Activated CD8-positive, alpha-beta memory T cell treated with anti-CD3 and anti-CD28 coated beads, Interleukin-2, amount 10 ng/mL, durations not matched to agents 7 days and 5 days (primary cell): ENCODE results near the gene KIAA1328. TPM values are rescaled to one million over a fixed set of nuclear protein-coding genes. Genes with fewer than 3 reads are reported as not detected.

Experiments
- ATAC-seq: fragments of 150-1000 bp; cut with Tn5 transposase; one replicate; pipeline ENCODE4 v1.10.0; 2021; ENCODE audit warnings: moderate library complexity
- CTCF ChIA-PET: fragments of 350-600 bp; sonication (Branson Sonifier 250); formaldehyde crosslinking; loops from one replicate; lab custom pipeline; 2021; ENCODE audit warnings: antibody characterized with exemption; lab: Charles Lee
- DNase-seq: peaks from one replicate; pipeline ENCODE4 v3.0.0-alpha.2; 2020
- H3K27ac Mint-ChIP-seq: one replicate; pipeline ENCODE4 v1.8.0; 2021; ENCODE audit warnings: mild to moderate bottlenecking, mixed read lengths
- H3K27me3 Mint-ChIP-seq: one replicate; pipeline ENCODE4 v1.8.0; 2021; ENCODE audit warnings: mixed read lengths
- H3K36me3 Mint-ChIP-seq: one replicate; pipeline ENCODE4 v1.8.0; 2021; ENCODE audit warnings: mild to moderate bottlenecking, mixed read lengths
- H3K4me1 Mint-ChIP-seq: one replicate; pipeline ENCODE4 v1.8.0; 2021; ENCODE audit warnings: mixed read lengths
- H3K4me3 Mint-ChIP-seq: one replicate; pipeline ENCODE4 v1.8.0; 2021; ENCODE audit warnings: mild to moderate bottlenecking, moderate library complexity, mixed read lengths
- H3K9me3 Mint-ChIP-seq: one replicate; pipeline ENCODE4 v1.8.0; 2022; ENCODE audit warnings: low read depth, mixed read lengths
- total RNA-seq, 2 experiments: library from RNA; stranded (reverse); gene quantifications; one replicate each; pipeline ENCODE4 v1.2.3, GENCODE V29; 2021

KIAA1328 gene
- total RNA-seq, 2 experiments from 2014 or later, result 8.6 to 11.2 TPM

DNA sequence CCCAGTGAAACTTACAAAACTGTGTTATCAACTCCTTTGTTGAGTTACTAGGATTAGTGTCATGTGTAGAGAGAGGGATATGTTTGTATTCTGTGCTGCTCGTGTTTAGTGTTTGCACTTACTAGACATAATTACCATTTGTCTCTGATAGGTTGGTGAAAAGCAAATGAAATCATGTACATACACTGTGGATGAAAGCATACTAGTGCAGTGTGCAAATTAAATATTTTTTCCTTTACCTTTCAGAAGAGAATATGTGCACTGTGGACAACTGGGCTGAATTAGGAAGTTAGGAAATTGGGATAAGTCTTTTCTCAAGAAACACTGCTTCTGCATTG is 1.2 kb downstream of the KIAA1328 start:
- ATAC-seq, result no peak
- DNase-seq, result no peak
- H3K27ac Mint-ChIP-seq, result peak overlapping the region; percentile 94
- H3K4me1 Mint-ChIP-seq, result peaks cover 37% of the 10 kb centered on the region
- no peaks in the 10 kb centered on the region for H3K27me3 Mint-ChIP-seq
- peak overlapping the region; percentile 92 for H3K4me3 Mint-ChIP-seq
- H3K36me3 Mint-ChIP-seq, result peaks cover 16% of the 10 kb centered on the region
- CTCF ChIA-PET, result interaction anchor here (0.5 to 2.7 kb wide), 5 partner anchors 9 to 71 kb away, joined by 4 to 15 read pairs (median 6); no protein-coding TSS in a partner anchor
- H3K9me3 Mint-ChIP-seq, result no peaks in the 10 kb centered on the region

DNA sequence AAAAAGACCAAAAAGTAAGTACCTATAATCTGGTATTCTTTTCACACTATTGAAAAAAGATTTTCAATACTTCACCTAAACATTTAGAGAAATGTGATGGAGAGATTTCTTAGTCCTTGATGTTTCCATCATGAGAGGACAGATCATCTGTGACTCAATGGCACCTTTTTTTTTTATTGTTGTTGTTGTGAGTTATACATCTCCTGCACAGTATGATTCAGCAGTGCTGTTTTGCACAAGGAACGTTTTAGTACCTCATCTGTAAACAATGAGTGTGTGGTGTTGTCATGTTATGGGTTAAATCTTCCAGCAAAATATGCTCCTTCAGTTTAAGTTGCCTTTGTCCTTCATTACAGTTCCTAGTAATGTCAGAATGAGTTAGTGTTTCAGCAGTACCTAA is 2.2 kb downstream of the KIAA1328 start:
- peaks cover 17% of the 10 kb centered on the region for H3K36me3 Mint-ChIP-seq
- no peak for DNase-seq
- no peak overlapping the region for H3K4me3 Mint-ChIP-seq
- H3K27me3 Mint-ChIP-seq, result no peaks in the 10 kb centered on the region
- H3K27ac Mint-ChIP-seq, result no peak overlapping the region
- no peak for ATAC-seq
- H3K9me3 Mint-ChIP-seq, result no peaks in the 10 kb centered on the region
- CTCF ChIA-PET, result no interaction called here
- H3K4me1 Mint-ChIP-seq, result peaks cover 37% of the 10 kb centered on the region

DNA sequence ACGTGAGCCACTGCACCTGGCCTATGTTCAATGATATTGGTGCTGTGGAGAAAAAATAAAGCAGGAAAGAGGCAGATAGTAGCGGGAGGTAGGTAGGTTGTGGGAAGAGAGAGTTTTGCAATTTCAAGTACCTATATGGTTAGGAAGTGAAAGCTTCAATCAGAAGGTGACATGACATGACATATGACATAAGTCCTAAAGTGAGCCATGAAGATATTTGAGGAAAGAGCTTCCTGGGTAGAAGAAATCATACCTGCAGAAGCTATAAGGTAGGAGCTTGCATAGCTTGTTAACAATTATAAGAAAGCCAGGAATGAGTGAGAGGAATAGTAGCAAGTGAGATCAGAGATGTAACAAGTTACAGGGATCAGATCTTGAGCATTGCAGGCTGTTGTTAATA is 4.2 kb downstream of the KIAA1328 start:
- Mint-ChIP-seq H3K4me3 (no peak overlapping the region), H3K9me3 (no peaks in the 10 kb centered on the region), H3K36me3 (peaks cover 18% of the 10 kb centered on the region), H3K27me3 (no peaks in the 10 kb centered on the region), H3K27ac (no peak overlapping the region), H3K4me1 (peaks cover 23% of the 10 kb centered on the region)
- CTCF ChIA-PET, result no interaction called here
- DNase-seq (no peak), ATAC-seq (no peak)

DNA sequence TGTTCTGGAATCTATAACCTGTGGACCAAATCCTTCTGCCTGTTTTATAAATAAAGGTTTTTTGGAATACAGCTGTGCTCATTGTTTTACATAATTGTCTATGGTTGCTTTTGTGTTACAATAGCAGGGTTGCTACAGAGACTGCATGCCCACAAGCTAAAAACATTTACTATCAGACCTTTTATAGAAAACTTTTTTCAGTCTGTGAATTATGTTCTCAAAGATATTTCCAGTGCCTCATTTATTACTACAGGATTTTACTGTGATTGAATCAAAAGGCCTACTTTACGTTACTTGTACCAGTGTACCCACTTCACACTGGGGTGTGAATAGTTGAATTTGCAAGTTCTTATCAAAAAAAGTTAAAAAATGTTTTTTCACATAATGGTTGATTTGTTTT is 7.0 kb downstream of the KIAA1328 start:
- Mint-ChIP-seq H3K27me3 (no peaks in the 10 kb centered on the region), H3K9me3 (no peaks in the 10 kb centered on the region), H3K36me3 (peaks cover 35% of the 10 kb centered on the region), H3K4me1 (peaks cover 8% of the 10 kb centered on the region), H3K27ac (no peak overlapping the region), H3K4me3 (no peak overlapping the region)
- CTCF ChIA-PET, result no interaction called here
- no peak for ATAC-seq
- DNase-seq, result no peak

DNA sequence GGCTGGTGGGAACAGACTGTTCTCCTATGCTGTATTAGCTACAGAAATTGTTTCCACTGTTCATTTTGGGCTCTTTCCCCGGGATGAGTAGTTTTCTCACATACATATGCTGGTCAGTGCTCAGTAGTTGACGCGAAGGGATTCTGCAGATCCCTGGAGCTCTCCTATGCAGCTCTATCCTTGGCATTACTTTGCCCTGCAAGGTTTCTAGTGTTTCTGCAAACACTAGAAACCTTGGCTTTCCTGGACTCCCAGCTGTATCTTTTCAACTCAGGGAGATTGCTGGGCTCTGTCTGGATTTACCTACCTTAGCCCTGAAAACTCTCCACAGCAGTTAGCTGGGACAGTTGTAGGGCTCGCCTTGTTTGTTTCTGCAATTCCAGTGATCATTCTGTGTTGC is 10.9 kb downstream of the KIAA1328 start:
- Mint-ChIP-seq H3K9me3 (no peaks in the 10 kb centered on the region), H3K36me3 (peaks cover 46% of the 10 kb centered on the region), H3K27me3 (no peaks in the 10 kb centered on the region), H3K4me3 (no peak overlapping the region), H3K27ac (no peak overlapping the region), H3K4me1 (peaks cover 4% of the 10 kb centered on the region)
- ATAC-seq (no peak), DNase-seq (no peak)
- CTCF ChIA-PET, result interaction anchor here (2.3 kb wide), 1 partner anchor 10 kb away, joined by 7 read pairs; the partner anchor contains the start of genes KIAA1328 and TPGS2

DNA sequence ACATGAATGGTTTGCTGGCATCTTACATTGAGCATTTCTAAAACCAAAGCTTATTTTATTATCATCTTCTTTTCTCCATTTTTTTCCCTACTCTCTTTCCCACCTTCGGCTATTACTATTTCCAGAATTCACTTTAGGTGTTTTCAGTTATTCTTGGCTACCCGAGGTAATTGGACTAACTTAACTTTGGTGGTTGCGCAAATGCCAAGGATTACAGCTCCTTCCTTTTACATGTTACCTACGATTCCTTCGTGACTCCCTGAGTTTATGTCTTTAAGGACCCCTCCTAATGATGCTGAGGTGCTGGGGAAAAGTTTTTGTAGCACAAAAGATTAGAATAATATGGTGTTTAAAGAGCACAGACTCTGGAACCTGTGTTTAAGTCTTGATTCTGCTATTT is 14.3 kb downstream of the KIAA1328 start:
- Mint-ChIP-seq H3K9me3 (no peaks in the 10 kb centered on the region), H3K4me3 (no peak overlapping the region), H3K27ac (no peak overlapping the region), H3K36me3 (peaks cover 31% of the 10 kb centered on the region), H3K27me3 (no peaks in the 10 kb centered on the region), H3K4me1 (peaks cover 4% of the 10 kb centered on the region)
- no peak for ATAC-seq
- no peak for DNase-seq
- CTCF ChIA-PET, result no interaction called here

DNA sequence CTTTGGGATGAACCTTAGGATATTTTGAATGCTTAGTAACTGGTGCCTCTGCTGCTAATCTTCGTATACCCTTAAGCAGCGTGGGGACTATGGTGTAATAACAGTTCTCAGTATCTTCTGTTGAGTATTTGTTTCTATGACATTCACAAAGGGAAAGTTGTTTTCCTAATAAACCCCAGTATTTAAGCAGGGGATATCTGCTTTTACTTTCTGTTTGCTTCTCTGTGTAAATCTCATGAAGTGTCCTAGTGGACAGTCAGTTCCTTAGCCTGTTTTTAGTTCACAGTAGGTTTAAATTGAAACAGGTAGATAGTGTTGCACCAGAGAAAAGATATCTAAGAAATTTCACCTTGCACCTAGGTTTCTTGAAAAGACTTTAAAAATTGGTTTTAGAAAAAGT is 14.9 kb downstream of the KIAA1328 start:
- H3K9me3 Mint-ChIP-seq, result no peaks in the 10 kb centered on the region
- CTCF ChIA-PET, result no interaction called here

DNA sequence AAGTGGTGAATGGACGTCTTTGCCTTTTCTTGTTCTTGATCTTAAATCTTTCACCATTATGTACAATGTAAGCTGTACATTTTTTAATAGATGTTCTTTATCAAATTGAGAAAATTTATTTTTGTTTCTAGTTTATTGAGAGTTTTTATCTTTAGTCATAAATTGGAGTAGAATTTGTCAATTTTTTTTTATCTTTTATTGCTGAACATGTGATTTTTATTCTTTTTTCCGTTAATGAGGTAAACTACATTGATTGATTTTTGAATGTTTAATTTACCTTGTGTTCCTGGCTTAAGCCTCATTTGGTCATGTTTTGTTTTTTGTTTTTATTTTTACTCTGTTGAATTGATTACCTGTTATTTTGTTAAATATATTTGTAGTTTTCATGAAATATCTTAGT is 19.7 kb downstream of the KIAA1328 start:
- Mint-ChIP-seq H3K9me3 (peaks cover 4% of the 10 kb centered on the region), H3K36me3 (peaks cover 24% of the 10 kb centered on the region), H3K4me1 (peaks cover 10% of the 10 kb centered on the region), H3K4me3 (no peak overlapping the region), H3K27ac (no peak overlapping the region), H3K27me3 (no peaks in the 10 kb centered on the region)
- no peak for ATAC-seq
- DNase-seq, result no peak
- CTCF ChIA-PET, result no interaction called here

More for the DNA sequence above, 14.9 kb downstream of the KIAA1328 start:
- H3K4me1 Mint-ChIP-seq, result peaks cover 4% of the 10 kb centered on the region
- H3K27ac Mint-ChIP-seq, result no peak overlapping the region
- peaks cover 29% of the 10 kb centered on the region for H3K36me3 Mint-ChIP-seq
- no peak overlapping the region for H3K4me3 Mint-ChIP-seq
- no peaks in the 10 kb centered on the region for H3K27me3 Mint-ChIP-seq
- ATAC-seq (no peak), DNase-seq (no peak)

DNA sequence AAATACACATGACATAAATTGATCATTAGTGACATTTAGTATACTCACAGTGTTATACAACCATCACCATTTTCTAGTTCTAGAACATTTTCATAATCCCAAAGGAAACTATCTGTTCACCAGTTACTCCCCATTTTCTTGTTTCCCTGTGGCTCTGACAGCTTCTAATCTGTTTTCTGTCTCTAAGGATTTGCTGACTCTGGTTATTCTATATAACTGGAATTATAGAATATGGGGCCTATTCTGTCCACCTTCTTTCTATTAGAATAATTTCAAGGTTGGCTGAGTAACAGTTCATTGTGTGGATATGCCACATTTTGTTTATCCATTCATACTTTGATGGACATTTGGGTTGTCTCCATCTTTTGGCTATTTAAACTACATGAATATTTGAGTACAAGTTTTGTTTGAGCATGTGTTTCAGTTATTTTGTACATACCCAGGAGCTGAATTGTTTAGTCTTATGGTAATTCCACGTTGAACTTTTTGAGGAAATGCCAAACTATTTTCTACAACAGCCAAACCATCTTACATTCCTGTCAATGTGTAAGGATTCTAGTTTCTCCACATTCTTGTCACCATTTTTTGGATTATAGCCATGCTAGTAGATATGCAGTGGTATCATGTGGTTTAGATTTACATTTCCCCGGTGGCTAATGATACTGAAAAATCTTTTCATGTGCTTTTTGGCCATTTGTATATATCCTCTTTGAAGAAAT is 20.5 kb downstream of the KIAA1328 start:
- Mint-ChIP-seq H3K4me3 (no peak overlapping the region), H3K4me1 (peaks cover 8% of the 10 kb centered on the region), H3K27me3 (no peaks in the 10 kb centered on the region), H3K36me3 (peaks cover 30% of the 10 kb centered on the region), H3K27ac (no peak overlapping the region), H3K9me3 (peaks cover 4% of the 10 kb centered on the region)
- ATAC-seq (no peak), DNase-seq (no peak)
- CTCF ChIA-PET, result no interaction called here

DNA sequence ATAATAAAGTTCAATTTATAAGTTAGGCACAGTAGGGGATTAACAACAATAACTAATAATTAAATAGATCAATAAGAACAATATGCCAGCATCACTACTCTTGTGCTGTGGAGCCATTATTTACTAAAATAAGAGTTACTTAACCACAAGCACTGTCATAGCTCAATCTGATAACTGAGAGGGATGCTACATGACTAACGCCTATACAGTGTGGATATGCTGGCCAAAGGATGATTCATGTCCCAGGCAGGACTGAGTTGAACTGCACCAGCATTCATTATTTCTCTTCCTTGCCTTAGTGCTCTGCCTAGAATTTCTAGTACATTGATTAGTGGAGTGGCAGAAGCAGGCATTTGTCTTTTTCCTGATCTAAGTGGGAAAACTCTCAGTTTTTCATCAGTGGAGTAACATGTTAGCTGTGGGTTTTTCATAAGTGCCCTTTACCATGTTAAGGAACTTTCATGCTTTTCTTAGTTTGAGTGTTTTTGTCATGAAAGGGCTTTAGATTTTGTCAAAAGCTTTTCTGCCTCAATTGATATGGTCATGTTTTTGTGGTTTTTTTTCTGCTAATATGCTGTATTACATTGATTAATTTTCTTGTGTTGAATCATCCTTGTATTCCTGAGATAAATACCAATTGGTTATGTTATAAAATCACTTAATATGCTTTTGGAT is 21.7 kb downstream of the KIAA1328 start:
- no peak overlapping the region for H3K27ac Mint-ChIP-seq
- ATAC-seq (peak; percentile 69), DNase-seq (no peak)

DNA sequence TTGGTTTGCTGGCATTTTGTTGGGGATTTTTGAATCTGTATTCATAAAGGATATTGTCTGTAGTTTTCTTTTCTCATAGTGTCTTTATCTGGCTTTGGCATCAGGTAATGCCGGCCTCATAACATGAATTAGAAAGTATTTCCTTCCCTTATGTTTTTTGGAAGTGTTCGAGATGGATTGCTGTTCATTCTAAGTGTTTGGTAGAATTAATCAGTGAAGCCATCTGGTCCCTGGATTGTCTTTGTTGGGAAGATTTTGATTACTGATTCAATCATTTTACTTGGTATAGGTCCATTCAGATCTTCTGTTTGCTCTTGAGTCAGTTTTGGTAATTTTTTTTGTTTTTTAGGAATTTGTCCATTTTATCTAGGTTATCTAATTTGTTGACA is 22.3 kb downstream of the KIAA1328 start:
- H3K4me1 Mint-ChIP-seq, result peaks cover 8% of the 10 kb centered on the region
- no peak for ATAC-seq
- peaks cover 35% of the 10 kb centered on the region for H3K36me3 Mint-ChIP-seq
- no peaks in the 10 kb centered on the region for H3K27me3 Mint-ChIP-seq
- no peak overlapping the region for H3K4me3 Mint-ChIP-seq
- H3K27ac Mint-ChIP-seq, result no peak overlapping the region
- DNase-seq, result no peak
- CTCF ChIA-PET, result no interaction called here
- peaks cover 4% of the 10 kb centered on the region for H3K9me3 Mint-ChIP-seq

More for the DNA sequence above, 21.7 kb downstream of the KIAA1328 start:
- Mint-ChIP-seq H3K4me3 (no peak overlapping the region), H3K27me3 (no peaks in the 10 kb centered on the region), H3K4me1 (peaks cover 8% of the 10 kb centered on the region), H3K9me3 (peaks cover 4% of the 10 kb centered on the region), H3K36me3 (peaks cover 31% of the 10 kb centered on the region)
- CTCF ChIA-PET, result no interaction called here

DNA sequence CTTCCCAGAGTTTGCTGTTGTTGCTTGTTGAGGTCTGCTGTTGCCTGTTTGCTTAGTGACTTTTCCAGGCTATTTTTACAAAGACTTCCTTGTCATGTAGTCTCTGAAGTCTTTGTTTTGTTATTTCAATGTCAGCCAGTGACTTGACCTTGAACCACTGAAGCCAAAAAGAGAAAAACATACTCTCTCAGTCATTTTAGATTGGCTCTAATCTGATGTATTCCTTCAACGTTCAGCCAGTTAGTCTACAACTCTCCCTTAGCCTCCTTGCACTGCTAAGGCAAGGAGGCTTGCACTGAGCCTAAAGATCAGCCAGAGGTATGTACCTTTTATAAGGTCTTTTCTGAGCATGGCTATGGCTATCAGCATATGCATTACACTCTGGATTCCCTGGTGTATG is 27.9 kb downstream of the KIAA1328 start:
- H3K9me3 Mint-ChIP-seq, result peaks cover 3% of the 10 kb centered on the region
- CTCF ChIA-PET, result no interaction called here
- no peaks in the 10 kb centered on the region for H3K27me3 Mint-ChIP-seq
- no peak overlapping the region for H3K4me3 Mint-ChIP-seq
- DNase-seq (no peak), ATAC-seq (no peak)
- no peak overlapping the region for H3K27ac Mint-ChIP-seq
- H3K4me1 Mint-ChIP-seq, result no peaks in the 10 kb centered on the region
- H3K36me3 Mint-ChIP-seq, result peaks cover 27% of the 10 kb centered on the region

DNA sequence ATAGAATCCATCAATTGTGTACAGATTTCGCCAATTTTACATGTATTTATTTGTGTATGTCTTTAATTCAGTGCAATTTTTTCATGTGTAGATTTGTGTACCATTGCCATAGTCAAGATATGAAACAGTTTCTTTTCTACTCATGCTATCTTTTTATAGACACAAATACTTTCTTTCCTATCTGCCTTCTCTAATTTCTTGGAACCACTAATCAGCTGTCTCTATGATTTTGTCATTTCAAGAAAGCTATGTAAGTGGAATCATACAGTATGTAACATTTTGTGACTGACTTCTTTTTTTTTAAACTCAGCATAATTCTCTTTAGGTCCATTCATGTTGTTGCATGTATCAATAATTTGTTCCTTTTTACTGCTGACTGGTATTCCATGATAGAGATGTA is 33.3 kb downstream of the KIAA1328 start:
- no peak overlapping the region for H3K4me3 Mint-ChIP-seq
- no peak overlapping the region for H3K27ac Mint-ChIP-seq
- CTCF ChIA-PET, result no interaction called here
- H3K9me3 Mint-ChIP-seq, result no peaks in the 10 kb centered on the region
- H3K36me3 Mint-ChIP-seq, result peaks cover 7% of the 10 kb centered on the region
- ATAC-seq, result no peak
- peaks cover 7% of the 10 kb centered on the region for H3K4me1 Mint-ChIP-seq
- H3K27me3 Mint-ChIP-seq, result no peaks in the 10 kb centered on the region
- DNase-seq, result no peak

DNA sequence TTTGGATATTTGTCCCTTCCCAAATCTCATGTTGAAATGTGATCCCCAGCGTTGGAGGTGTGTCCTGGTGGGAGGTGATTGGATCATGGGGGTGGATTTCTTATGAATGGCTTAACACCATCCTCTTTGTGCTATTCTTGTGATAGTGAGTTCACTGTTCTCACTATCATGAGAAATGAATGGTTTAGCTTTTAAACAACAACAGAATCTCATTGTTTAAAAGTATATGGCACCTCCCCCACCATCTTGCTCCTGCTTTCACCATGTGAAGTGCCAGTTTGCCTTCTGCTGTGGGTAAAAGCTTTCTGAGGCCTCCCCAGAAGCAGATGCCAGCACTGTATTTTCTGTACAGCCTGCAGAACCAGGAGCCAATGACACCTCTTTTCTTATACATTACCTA is 38.1 kb downstream of the KIAA1328 start:
- no peaks in the 10 kb centered on the region for H3K9me3 Mint-ChIP-seq
- H3K27ac Mint-ChIP-seq, result no peak overlapping the region
- CTCF ChIA-PET, result no interaction called here
- DNase-seq (no peak), ATAC-seq (no peak)
- peaks cover 14% of the 10 kb centered on the region for H3K36me3 Mint-ChIP-seq
- peaks cover 5% of the 10 kb centered on the region for H3K4me1 Mint-ChIP-seq
- H3K27me3 Mint-ChIP-seq, result no peaks in the 10 kb centered on the region
- H3K4me3 Mint-ChIP-seq, result no peak overlapping the region
